Neural cell (in vitro differentiated cells): ENCODE measurements around the gene PPM1J. TPM values are rescaled to one million over a fixed set of nuclear protein-coding genes. Genes with fewer than 3 reads are reported as not detected.

Experiments
- H2AFZ ChIP-seq: fragments of 200-600, 300-800 bp; sonication (generic), shearing (Covaris generic); 2 replicates; pipeline ENCODE4 v1.6.0; 2014; ENCODE audit warnings: low read depth, mild to moderate bottlenecking, antibody characterized with exemption, low read length, moderate library complexity
- H3F3A ChIP-seq: fragments of 200-600 bp; shearing (Covaris generic); 2 replicates; pipeline ENCODE4 v1.6.1; 2016; ENCODE audit warnings: mild to moderate bottlenecking, moderate library complexity, mixed read lengths, antibody characterized with exemption, low read length; ENCODE audit not compliant: insufficient read depth, poor library complexity, severe bottlenecking
- H3K27ac ChIP-seq: fragments of 200-600, 300-800 bp; sonication (generic), shearing (Covaris generic); 2 replicates; pipeline ENCODE4 v1.5.1; 2014; ENCODE audit warnings: mild to moderate bottlenecking, low read length, moderate library complexity
- H3K27me3 ChIP-seq: fragments of 300-800, 200-600 bp; sonication (generic), shearing (Covaris generic); 2 replicates; pipeline ENCODE4 v1.6.0; 2014; ENCODE audit warnings: mild to moderate bottlenecking, low read depth, low read length, moderate library complexity; ENCODE audit not compliant: insufficient read depth
- H3K36me3 ChIP-seq: fragments of 300-800, 200-600 bp; sonication (generic), shearing (Covaris generic); 2 replicates; pipeline ENCODE4 v1.5.1; 2014; ENCODE audit warnings: mild to moderate bottlenecking, antibody characterized with exemption, low read length, moderate library complexity; ENCODE audit not compliant: insufficient read depth
- H3K4me2 ChIP-seq: fragments of 300-800, 200-600 bp; sonication (generic), shearing (Covaris generic); 2 replicates; pipeline ENCODE4 v1.6.0; 2014; ENCODE audit warnings: mild to moderate bottlenecking, low read length
- H3K4me3 ChIP-seq: fragments of 300-800, 200-600 bp; sonication (generic), shearing (Covaris generic); 2 replicates; pipeline ENCODE4 v1.5.1; 2014; ENCODE audit warnings: mild to moderate bottlenecking, low read length, moderate library complexity
- H3K79me2 ChIP-seq: fragments of 200-600 bp; shearing (Covaris generic); replicated peaks from 2 replicates; pipeline ENCODE4 v1.6.0; 2014; ENCODE audit warnings: mild to moderate bottlenecking, low read length, moderate library complexity; ENCODE audit not compliant: insufficient read depth
- H3K9ac ChIP-seq: fragments of 300-800, 200-600 bp; sonication (generic), shearing (Covaris generic); 2 replicates; pipeline ENCODE4 v1.6.1; 2016; ENCODE audit warnings: mild to moderate bottlenecking, low read length, mixed read lengths
- H3K9me2 ChIP-seq: fragments of 200-600 bp; shearing (Covaris generic); 2 replicates; pipeline ENCODE4 v1.6.1; 2016; ENCODE audit warnings: mild to moderate bottlenecking, low read length, mixed read lengths; ENCODE audit not compliant: insufficient read depth
- H3K9me3 ChIP-seq: fragments of 200-600, 300-800 bp; sonication (generic), shearing (Covaris generic); 2 replicates; pipeline ENCODE4 v1.6.1; 2016; ENCODE audit warnings: mild to moderate bottlenecking, mixed run types, low read length, moderate library complexity, mixed read lengths
- H4K20me1 ChIP-seq: fragments of 200-600 bp; shearing (Covaris generic); 2 replicates; pipeline ENCODE4 v1.6.1; 2016; ENCODE audit warnings: mild to moderate bottlenecking, mixed run types; ENCODE audit not compliant: insufficient read depth
- CTCF ChIP-seq: fragments of 450-650 bp; IDR thresholded peaks from 2 replicates; pipeline ENCODE4 v1.5.1; 2014; ENCODE audit warnings: antibody characterized with exemption, mild to moderate bottlenecking, moderate library complexity; ENCODE audit not compliant: poor library complexity, severe bottlenecking
- EP300 ChIP-seq: fragments of 450-650 bp; conservative IDR thresholded peaks from 2 replicates; pipeline ENCODE4 v1.6.1; 2014; ENCODE audit warnings: antibody characterized with exemption, mild to moderate bottlenecking, moderate library complexity; ENCODE audit not compliant: poor library complexity, severe bottlenecking
- EZH2 ChIP-seq: fragments of 200-600, 300-800 bp; shearing (Covaris generic), sonication (generic); IDR thresholded peaks from 2 replicates; pipeline ENCODE4 v1.6.1; 2014; ENCODE audit warnings: antibody characterized with exemption, low read length, borderline replicate concordance, mild to moderate bottlenecking; ENCODE audit not compliant: insufficient read depth, poor library complexity, severe bottlenecking
- MXI1 ChIP-seq: fragments of 450-650 bp; conservative IDR thresholded peaks from 2 replicates; pipeline ENCODE4 v1.6.1; 2014; ENCODE audit warnings: antibody characterized with exemption, mild to moderate bottlenecking; ENCODE audit not compliant: poor library complexity, severe bottlenecking
- POLR2AphosphoS5 ChIP-seq: IDR thresholded peaks from 2 replicates; pipeline ENCODE4 v1.6.1; 2012
- RAD21 ChIP-seq: fragments of 450-650 bp; conservative IDR thresholded peaks from 2 replicates; pipeline ENCODE4 v1.6.1; 2014; ENCODE audit warnings: antibody characterized with exemption, mild to moderate bottlenecking, moderate library complexity
- SMC3 ChIP-seq: fragments of 450-650 bp; conservative IDR thresholded peaks from 2 replicates; pipeline ENCODE4 v1.6.1; 2014; ENCODE audit warnings: antibody characterized with exemption, mild to moderate bottlenecking, moderate library complexity; ENCODE audit not compliant: poor library complexity
- TAF1 ChIP-seq: IDR thresholded peaks from 2 replicates; pipeline ENCODE4 v1.6.1; 2012; ENCODE audit warnings: low read depth
- polyA plus RNA-seq: library from polyadenylated mRNA; depleted of rRNA; stranded (reverse); fragments of >200 nt; gene quantifications from 2 replicates; pipeline ENCODE4 v1.2.3, GENCODE V29; 2014
- TF ChIP-seq, protein P1 (sequence below): IDR thresholded peaks from 2 replicates; pipeline ENCODE4 v1.6.1; 2012; ENCODE audit warnings: borderline replicate concordance

Gene PPM1J
- polyA plus RNA-seq, 1 donor from 2014 or later, result 0.16 TPM

DNA sequence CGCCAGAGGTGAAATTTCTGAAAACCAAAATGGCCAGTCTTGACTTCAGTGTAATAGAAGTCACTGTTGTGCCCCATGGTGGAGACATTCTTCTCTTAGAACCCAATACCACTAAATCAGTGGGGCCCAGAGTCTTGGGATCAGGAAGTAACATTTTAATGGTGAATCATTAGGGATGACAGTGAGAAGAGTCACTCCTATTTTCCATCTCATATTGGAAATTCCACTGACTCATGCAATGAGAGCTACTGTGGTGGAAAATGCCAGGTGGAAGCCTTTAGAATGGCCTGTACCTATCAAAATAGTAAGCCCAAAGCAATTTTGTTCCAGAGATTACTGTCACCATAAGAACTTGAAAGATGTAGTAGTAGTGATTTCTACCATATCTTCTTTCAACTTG is 20.6 kb upstream of the PPM1J start:
- Histone ChIP-seq H3K79me2 (no peaks in the 10 kb centered on the region), H3K27me3 (no peaks in the 10 kb centered on the region), H2AFZ (no peak overlapping the region), H3K4me2 (no peak overlapping the region), H3K27ac (no peak overlapping the region), H3K36me3 (no peaks in the 10 kb centered on the region), H3K4me3 (no peak overlapping the region), H4K20me1 (no peaks in the 10 kb centered on the region), H3F3A (no peaks in the 10 kb centered on the region), H3K9me3 (no peaks in the 10 kb centered on the region), H3K9me2 (no peaks in the 10 kb centered on the region), H3K9ac (no peak overlapping the region)
- TF ChIP-seq TAF1 (no peak), POLR2AphosphoS5 (no peak), EP300 (no peak), RAD21 (no peak), CTCF (no peak)
- TF ChIP-seq, protein P1, sequence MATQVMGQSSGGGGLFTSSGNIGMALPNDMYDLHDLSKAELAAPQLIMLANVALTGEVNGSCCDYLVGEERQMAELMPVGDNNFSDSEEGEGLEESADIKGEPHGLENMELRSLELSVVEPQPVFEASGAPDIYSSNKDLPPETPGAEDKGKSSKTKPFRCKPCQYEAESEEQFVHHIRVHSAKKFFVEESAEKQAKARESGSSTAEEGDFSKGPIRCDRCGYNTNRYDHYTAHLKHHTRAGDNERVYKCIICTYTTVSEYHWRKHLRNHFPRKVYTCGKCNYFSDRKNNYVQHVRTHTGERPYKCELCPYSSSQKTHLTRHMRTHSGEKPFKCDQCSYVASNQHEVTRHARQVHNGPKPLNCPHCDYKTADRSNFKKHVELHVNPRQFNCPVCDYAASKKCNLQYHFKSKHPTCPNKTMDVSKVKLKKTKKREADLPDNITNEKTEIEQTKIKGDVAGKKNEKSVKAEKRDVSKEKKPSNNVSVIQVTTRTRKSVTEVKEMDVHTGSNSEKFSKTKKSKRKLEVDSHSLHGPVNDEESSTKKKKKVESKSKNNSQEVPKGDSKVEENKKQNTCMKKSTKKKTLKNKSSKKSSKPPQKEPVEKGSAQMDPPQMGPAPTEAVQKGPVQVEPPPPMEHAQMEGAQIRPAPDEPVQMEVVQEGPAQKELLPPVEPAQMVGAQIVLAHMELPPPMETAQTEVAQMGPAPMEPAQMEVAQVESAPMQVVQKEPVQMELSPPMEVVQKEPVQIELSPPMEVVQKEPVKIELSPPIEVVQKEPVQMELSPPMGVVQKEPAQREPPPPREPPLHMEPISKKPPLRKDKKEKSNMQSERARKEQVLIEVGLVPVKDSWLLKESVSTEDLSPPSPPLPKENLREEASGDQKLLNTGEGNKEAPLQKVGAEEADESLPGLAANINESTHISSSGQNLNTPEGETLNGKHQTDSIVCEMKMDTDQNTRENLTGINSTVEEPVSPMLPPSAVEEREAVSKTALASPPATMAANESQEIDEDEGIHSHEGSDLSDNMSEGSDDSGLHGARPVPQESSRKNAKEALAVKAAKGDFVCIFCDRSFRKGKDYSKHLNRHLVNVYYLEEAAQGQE, result no peak

DNA sequence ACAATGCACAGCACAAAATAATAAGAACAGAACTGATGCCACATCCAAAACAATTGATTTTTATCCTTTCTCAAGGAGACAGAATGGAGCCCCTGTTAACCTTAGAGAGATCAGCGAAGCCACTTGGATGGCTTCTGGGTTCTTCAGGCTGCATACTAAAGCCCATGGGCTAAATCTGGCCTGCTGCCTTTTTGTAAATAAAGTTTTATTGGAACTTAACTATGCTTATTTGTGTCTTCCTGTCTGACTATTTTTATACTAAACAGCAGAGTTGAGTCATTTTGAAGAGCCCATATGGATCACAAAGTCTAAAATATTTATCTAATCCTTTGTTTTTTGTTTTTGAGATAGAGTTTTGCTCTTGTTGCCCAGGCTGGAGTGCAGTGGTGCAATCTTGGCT is 16.3 kb upstream of the PPM1J start:
- TF ChIP-seq TAF1, result no peak
- no peak for TF ChIP-seq POLR2AphosphoS5
- TF ChIP-seq RAD21, result no peak
- no peak for TF ChIP-seq EP300
- no peak for TF ChIP-seq CTCF
- no peak for TF ChIP-seq SMC3
- TF ChIP-seq, protein P1, result no peak
- no peak for TF ChIP-seq MXI1
- TF ChIP-seq EZH2, result no peak

More for the DNA sequence above, 16.3 kb upstream of the PPM1J start:
- H4K20me1 ChIP-seq, result no peaks in the 10 kb centered on the region
- H3K4me3 ChIP-seq, result no peak overlapping the region
- no peaks in the 10 kb centered on the region for H3K79me2 ChIP-seq
- H3K27me3 ChIP-seq, result no peaks in the 10 kb centered on the region
- H3K9me2 ChIP-seq, result no peaks in the 10 kb centered on the region
- no peaks in the 10 kb centered on the region for H3K36me3 ChIP-seq
- H3K27ac ChIP-seq, result no peak overlapping the region
- H3F3A ChIP-seq, result no peaks in the 10 kb centered on the region
- no peak overlapping the region for H3K4me2 ChIP-seq
- H3K9me3 ChIP-seq, result no peaks in the 10 kb centered on the region
- no peak overlapping the region for H3K9ac ChIP-seq
- H2AFZ ChIP-seq, result no peak overlapping the region
